M059J (cell line): Measurements from ENCODE around the gene ZG16B. TPM values are rescaled to one million over a fixed set of nuclear protein-coding genes. Genes with fewer than 3 reads are reported as not detected.

Source experiments
- DNase-seq: peaks from one replicate; pipeline ENCODE4 v3.0.0-alpha.2; 2012; ENCODE audit warnings: low read depth
- total RNA-seq: library from RNA; depleted of rRNA; stranded (reverse); fragments of >200 nt; shearing (Covaris generic); gene quantifications from 2 replicates; pipeline ENCODE4 v1.2.3, GENCODE V29; 2014

Gene ZG16B
- total RNA-seq, 1 experiment from 2014 or later, result 0.12 TPM

DNA sequence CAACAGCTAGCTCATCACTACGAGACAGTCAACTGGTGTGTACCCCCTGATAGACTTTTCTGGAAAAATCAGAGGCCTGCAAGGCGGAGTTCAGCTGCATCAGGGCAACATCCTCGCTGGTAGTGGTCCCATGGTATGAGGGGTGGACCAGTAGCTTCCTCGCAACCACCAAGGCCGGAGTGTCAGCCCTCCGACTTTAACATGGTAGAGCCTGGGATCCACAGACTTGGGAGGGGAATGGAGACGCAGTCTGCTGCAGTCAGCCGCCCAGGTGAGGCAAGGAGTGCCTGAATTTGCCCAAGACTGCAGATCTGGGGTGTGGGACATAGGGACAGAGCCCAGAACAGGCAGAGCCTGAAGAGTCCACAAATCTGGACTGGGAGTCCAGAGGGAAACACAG lies 13.4 kb downstream of the ZG16B start:
- DNase-seq, result no peak

DNA sequence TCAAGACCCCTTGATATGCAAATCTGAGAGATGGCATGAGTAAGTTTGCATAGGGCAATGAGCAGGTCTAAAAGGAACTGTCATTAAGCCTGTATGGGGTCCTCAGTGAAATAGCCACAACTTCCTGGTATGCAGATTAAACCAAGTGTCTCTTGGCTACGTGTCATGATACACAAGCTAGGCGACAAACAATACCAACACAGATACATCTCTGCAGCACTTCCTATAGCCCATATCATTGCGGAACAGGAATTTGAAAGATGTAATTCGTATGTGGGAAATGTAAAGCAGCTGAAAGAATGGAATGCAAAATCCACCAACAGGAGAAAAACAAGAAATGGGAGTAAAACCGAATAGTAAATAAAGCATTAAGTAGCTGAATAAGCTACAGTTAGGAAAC lies 15.0 kb downstream of the ZG16B start:
- DNase-seq, result no peak

DNA sequence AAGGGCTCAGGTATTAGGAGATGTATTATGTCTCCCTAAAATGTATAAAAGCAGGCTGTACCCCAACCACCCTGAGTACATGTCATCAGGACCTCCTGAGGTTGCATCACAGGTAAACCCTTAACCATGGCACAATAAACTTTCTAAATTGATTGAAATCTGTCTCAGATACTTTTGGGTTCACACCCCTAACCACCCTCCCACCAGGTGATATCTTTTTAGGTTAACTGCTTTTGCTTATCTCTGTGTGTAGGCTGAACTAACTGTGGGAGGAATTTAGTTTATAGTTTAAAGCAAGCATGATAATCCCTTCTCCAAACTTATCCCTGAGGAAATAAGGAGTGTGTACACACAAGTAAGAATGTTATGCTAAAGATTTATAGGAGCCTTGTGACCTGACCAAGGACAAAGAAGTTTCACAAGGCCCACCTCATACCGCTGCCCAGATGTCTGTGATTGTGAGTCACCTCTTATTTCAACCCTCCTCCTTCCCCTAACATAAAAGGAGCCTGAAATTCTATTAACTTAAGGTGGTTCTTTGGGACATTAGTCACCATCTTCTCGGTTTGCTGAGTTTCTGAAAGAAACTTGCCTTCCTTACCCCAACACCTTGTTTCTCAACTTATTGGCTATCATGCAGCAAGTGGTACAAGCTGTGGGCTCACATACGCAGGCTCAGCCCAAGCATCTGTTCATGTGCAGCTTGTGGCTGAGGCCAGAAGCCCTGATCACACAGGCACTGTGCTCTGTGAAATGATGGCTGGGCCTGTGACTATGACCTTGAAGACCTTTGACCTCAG lies 16.6 kb downstream of the ZG16B start:
- DNase-seq, result peak; percentile 81

DNA sequence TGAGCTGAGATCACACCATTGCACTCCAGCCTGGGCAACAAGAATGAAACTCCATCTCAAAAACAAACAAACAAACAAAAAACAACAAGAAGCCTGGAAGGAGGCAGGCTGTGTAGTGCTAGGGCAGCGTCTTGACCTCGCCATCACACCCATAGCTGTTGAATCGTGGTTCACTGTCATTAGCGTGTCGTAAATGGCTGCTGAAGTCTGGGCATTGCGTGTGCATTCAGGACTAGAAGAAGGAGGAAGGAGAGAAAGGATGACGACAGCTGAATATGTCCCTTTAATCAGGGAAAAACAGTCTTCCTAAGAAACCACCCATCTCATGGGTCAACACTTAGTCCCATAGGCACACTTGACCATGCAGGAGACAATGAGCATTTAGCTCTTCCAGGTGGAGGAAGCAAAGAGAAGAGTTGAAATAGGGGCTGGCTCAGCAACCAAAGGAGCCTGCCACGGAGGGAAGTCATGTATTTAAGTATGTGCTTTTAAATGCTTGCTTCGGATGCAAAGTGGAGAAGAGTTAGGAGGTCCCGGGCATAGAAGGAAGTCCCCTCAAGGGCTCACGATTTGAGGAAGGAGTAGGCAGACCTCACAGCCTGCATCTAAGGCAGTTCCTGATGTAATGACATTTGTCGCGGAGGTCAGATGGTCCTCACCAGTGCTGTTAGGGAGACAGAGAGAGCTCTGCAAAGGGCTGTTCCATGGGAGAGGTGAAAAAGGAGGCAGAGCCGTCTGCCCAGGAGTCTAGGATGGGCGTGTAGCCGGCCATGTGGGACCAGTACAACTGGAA lies 19.0 kb downstream of the ZG16B start:
- DNase-seq, result no peak

DNA sequence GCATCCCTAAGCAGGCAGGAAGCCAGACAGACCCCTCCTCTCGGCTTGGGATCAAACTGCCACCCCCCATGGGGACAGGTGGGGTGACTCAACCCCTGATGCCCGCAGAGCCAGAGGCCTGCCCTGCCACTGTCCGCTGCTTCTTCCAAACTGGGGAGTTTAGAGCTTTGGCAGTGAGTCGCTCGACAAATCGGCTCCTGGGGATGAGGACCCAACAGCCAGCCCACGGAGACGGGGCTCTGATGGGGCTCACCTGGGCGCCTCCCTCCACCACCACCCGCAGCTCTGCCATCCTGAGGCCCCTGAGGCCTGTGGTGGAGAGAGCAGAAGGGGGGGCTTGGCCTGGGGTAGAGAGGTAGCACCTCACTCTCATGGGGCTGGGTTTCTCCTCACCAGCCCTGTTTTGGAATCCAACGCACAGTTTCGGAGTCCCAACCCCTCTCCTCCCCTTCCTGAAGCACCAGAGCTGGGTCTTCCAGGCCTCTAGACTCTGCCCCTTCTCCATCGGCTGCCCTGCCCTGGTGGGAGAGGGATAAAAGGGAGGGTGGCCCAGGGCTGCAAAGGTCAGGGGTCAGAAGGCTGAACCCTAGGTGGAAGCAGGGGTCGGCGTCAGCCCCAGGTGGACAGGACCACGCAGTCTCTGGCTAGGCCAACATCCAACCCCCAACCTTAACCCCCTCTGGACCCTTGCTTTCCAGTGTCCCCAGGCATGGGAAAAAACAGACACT lies 22.1 kb downstream of the ZG16B start:
- no peak for DNase-seq

DNA sequence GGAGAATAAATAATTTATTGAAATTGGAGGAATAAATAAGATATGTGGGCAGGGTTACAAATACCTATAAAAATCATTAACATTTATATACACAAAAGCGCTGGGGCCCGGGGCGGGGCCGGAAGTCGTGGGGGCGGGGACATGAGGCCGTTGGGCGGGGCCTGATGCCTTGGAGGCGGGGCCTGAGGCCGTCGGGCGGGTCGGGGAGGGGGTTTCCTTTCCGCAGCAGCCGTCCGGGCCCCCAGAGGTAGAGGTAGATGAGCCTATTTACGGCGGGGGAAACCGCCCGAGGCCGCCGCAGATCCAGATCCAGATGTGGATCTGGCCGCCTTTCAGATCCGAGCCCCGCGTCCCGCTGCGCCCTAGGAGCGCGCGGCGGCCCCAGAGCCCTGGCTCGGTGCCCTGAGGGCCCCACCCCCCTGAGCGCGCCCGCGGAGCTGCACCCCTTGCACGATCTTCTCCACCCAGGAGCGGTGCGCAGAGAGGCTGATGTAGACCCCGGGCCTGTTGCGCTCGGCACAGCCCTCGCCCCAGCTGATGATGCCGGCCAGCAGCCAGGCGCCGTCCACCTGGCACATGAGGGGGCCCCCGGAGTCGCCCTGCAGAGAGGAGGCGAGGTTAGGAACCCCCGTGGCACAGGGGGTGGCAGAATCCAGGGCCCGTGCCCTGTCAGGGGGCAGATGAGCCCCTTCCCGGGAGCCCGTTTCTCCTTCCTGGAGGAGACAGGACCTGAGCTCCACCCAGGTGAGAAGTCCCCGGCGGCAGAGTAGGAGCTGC lies 22.8 kb downstream of the ZG16B start:
- DNase-seq, result no peak

DNA sequence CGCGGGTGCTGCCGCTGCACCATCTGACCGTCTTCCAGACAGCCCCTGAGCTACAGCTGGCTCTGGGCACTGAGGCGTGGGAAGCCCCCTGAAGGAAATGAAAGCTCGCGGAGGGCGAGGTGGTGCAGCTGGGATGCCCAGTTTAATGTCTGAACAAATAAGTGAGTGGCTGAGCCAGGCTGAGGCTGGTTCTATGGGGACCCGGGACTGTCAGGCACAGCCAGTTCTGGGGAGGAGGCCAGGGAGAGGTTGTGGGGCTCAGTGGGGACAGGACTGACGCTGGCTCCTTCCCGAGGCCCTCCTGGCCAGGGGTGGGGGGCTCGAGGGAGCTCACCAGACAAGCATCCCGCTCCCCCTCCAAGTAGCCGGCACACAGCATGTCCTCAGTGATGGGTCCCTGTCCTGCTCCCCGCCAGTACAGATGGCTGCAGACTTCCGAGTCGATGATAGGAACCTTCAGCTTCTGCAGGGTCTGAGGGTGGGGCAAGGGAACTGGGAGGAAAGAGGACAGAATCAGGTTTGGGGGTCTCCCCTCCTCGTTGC lies 23.5 kb downstream of the ZG16B start:
- no peak for DNase-seq

DNA sequence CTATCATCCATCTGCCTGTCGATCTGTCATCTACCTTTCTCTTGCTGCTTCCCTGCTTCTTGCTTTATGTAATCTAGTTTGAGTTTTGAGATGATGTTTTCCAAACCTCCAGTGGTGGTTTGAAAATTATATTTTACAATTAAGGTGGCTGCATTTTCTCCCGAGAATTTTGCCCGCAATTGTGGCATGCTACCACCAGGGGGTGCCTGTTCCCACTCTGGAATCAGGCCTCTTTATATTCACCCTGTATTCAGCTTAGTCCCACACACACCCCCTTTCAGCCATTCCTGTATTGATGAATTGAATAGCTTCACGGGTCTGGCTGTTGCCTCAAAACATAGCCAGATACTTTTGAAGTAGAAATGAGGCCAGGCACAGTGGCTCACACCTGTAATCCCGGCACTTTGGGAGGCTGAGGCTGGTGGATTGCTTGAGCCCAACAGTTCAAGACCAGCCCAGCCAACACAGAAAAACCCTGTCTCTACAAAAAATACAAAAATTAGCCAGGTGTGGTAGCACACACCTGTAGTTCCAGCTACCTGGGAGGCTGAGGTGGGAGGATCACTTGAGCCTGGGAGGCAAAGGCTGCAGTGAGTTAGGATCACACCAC lies 24.7 kb downstream of the ZG16B start:
- no peak for DNase-seq

DNA sequence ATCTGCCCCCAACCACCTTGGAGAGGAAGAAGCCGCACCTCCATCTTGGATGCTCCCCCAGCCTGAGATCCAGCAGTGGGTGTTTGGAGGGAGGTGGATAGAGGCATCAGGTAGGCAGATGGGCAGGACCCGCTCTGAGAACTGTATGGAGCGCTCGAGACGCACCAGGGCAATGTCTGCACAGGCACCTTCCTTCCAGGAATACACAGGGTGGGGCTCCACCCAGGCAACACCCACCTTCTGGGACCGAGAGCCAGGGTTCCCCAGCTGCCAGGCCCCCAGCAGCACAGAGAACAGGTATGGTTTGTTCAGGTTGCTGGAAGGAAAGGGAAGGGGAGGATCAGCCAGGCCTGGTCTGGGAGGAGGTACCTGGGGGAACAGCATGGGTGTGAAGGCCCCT lies 25.4 kb downstream of the ZG16B start:
- DNase-seq, result no peak

DNA sequence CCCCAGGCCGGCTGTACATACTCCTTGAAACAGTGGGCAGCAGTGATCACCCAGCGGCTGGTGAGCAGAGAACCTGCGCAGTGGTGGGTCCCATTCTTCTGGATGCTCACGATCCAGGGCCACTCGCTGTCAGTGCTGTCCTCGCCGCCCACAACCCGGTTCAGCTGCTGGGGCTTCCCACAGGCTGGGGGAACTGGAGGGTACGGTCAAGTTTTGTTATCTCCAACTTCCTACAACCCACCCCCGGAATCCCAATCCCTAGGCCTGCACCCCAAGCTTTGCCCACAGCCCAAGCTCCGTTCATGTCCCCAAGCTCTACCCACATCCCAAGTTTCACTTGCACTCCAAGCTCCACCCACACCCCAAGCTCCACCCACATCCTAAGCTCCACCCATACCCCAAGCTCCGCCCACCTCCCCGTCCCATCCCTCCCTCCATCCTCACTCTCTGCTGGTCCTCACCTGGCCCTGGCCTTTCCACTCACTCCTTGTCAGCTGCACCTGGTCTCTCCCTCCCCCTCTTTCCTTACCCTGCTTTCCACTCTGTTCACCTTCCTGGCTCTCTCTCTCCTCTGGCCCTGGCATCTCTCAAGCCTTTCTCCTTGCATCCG lies 26.1 kb downstream of the ZG16B start:
- DNase-seq, result no peak

DNA sequence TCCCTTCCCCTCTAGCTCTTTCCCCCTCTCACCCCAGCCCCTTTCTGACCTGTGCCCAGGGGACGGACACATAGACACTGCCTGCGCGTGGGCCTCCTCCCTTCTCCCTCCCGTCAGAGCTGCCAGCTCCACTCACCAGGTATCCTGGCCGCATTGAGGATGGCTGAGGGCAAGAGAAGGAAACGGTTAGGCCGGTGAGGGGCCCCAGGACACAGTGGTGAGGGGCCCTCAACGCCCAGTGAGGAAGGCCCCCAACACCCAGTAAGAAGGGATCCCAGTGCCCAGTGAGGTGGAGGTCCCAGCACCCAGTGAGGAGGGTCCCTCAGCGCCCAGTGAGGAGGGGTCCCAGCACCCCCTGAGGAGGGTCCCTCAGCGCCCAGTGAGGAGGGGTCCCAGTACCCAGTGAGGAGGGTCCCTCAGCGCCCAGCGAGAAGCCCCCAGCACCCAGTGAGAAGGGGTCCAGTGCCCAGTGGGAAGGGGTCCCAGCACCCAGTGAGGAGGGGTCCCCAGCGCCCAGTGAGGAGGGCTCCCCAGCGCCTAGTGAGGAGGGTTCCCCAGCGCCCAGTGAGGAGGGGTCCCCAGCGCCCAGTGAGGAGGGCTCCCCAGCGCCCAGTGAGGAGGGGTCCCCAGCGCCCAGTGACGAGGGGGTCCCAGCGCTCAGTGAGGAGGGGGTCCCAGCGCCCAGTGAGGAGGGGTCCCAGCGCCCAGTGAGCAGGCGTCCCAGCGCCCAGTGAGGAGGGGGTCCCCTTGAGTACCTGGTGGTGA lies 26.8 kb downstream of the ZG16B start:
- no peak for DNase-seq

DNA sequence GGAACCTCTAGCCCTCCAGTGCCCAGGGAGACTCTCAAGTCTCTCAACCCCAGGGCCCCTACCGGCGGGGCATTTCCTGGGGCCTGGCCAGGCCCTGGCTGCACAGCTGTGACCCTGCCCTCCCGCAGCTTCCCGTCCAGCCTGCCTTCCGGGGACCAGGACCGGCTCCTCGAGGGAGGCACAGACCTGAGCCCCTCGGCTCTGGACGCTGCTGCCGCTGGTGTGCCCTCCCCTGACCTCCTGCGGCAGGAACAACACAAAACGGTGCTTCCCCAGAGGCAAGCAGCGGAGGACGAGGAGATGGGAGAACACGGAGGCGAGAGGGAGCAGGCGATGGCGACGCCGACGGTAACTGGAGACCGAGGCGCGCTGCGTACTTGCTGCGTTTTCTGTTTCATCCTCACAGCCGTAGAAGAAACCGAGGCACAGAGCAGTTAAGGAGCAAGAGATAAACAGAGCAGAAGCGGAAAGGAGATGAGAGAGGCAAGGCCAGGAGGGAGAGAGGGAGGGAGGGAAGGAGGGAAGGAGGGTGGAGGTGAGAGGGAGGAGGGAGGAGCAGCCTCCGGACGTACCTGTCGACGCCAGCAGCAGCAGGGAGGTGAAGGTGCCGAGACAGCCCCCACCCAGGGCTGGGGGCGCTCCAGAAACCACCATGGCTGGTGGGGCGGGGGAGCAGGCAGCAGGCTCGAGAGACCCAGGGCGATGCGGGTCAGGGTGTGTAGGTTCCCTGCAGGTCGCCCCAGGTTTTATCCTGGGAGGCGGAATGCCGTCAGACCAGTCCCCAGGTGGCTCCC lies 27.5 kb downstream of the ZG16B start, which contains the start of gene PRSS22:
Gene PRSS22 (minus strand): TSS at position 720 of the 794 bp plus-strand sequence. CDS start 66 bp downstream, at position 654.
- DNase-seq, result peak; percentile 14

DNA sequence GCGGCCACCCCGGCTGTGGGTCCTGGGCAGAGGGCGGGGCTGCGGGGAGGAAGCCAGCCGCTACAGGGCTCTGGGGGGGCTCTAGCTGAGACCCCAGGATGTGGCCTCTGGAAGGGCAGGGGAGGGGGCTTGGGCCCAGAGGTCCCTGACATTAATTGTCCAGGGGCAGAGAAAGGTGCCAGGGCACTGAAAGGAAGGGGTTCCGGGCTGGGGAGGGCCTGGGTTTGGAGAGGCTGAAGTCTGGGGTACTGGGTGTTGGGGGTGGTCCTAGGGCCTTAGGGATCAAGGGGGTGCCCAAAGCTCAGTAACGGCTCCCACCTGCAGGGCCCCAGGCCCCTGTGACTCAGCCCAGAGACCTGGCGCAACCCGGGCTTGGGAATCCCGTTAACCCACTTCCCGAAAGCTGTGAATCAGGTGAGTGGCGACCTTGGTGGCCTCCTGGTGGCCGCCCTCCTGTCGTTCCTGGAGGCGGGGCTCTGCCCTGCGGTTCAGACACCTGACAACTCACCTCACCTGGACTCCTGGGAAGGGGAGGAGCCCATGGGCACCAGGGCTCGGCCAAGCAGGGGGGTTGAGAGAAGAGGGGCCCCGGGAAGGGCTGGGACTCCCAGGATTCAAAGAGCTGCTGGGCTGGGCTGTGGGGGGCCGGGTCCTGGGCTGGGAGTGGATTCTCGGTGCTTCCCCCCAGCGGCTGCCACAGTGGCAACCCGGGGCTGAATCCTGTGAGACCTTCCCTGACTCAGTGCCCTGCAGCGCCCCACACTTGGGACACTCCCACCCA lies 28.3 kb downstream of the ZG16B start:
- no peak for DNase-seq

DNA sequence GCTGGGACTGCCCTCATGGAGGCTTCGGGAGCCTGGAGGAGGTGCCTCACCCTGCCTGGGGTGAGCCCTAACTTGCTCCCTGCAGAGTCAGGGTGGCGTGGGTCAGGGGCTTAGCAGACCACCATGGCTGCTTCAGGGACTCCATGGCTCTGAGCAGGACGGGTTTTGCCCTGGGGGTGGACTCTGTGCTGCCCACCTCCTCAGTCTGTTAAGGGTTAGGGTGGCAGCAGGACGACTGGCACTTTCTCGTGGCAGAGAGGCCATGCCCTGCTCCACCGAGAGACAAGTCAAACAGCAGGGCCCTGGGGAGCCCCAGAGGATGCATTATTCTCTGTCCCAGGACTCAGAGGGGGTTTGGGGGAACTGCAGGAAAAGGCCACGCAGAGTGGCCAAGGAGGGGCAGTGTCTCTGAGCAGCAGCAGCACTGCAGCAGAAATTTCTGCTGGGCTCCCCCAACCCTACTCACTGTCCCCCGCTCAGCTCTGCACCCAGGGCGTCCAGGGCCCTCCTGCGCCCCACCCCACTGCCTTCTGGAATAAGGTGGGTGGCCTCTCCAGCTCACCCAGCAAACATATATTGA lies 29.7 kb downstream of the ZG16B start:
- DNase-seq, result no peak

DNA sequence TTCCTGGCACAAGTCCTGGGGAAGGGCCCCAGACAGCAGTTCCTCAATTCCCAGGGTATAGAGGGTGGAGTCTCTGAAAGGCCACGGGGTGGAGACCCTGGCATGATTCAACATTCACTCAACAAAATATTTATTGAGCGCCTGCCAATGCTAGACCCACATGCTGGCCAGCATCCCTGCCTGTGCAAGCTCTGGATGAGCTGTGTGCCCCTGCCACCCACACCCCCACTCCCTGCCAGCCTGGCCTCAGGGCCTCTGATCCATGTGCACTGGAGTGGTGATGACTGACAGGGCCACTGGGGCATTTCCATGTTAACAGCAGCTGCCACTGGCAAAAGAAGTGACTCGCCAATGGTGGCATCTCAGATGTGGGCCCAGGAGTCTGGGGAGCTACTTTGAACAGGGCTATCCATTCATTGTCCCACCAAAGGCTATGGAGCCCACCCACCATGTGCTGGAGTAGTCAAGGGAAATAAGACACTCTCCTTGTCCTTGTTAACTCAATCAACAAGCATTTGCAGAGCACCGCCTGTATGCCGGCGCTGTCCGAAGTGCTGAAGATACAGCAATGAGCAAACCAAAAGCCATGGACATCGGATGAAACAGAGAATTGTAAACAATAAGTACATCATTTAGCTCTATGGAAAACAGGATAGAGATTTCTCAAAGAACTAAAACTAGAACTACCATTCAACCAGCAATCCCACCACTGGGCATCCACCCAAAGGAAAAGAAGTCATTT lies 30.9 kb downstream of the ZG16B start:
- peak; percentile 66 for DNase-seq

DNA sequence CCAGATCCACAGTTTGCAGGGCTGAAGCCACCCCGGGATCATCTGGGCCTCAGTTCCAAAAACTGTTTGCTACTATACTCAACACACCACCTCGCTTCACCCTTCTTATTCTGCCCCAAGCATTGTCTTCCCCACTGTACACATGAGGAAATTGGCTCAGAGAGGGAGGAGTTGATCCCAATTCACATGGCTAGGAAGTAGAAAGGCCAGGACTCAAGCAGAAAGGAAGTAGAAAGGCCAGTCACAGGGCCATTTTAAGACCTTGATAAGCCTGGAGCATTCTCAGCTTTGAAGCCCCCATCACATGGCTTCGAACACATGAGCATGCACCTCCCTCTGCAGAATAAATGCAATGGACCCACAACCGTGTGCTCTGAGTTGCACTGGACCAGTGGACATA lies 35.5 kb downstream of the ZG16B start:
- DNase-seq, result no peak

DNA sequence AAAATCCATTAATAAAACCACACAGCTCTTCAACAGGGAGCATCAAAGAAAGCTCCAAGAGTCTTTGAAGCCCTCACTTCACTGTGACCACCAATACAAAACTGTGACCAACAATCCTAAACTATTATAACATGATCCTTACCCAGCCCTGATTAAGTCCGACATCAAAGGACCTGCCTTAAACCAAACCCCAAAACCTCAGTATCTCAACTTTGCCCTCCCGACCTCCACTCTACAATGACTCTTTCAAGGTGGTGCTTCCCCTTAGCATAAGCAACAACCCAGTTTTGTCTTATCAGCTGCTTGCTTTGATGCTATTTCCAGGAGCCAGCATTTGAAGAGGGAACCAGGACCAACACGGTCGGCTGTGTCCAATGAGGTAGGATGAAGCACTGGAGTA lies 36.3 kb downstream of the ZG16B start:
- no peak for DNase-seq
